IPS-20b (cell line): ENCODE data around the gene PAFAH2.

Experiments used
- H3K27ac ChIP-seq: one replicate; pipeline ENCODE4 v1.5.1; 2013; ENCODE audit warnings: low read length
- H3K27me3 ChIP-seq: 2 replicates; pipeline ENCODE4 v1.6.1; 2013; ENCODE audit warnings: mild to moderate bottlenecking, low read length, inconsistent platforms; ENCODE audit not compliant: insufficient read depth
- H3K36me3 ChIP-seq: 2 replicates; pipeline ENCODE4 v1.6.1; 2013; ENCODE audit warnings: low read depth, mild to moderate bottlenecking, inconsistent platforms, low read length, moderate library complexity; ENCODE audit not compliant: insufficient read depth
- H3K4me1 ChIP-seq: 2 replicates; pipeline ENCODE4 v1.6.1; 2013; ENCODE audit warnings: mild to moderate bottlenecking, control low read depth, inconsistent platforms, low read length, moderate library complexity; ENCODE audit not compliant: insufficient read depth
- H3K4me3 ChIP-seq: 2 replicates; pipeline ENCODE4 v1.5.1; 2013; ENCODE audit warnings: mild to moderate bottlenecking, low read length, inconsistent platforms
- H3K9ac ChIP-seq: 2 replicates; pipeline ENCODE4 v1.6.1; 2013; ENCODE audit warnings: low read depth, mild to moderate bottlenecking, inconsistent platforms, low read length, moderate library complexity
- H3K9me3 ChIP-seq: 2 replicates; pipeline ENCODE4 v1.6.1; 2013; ENCODE audit warnings: mild to moderate bottlenecking, low read depth, low read length, inconsistent platforms; ENCODE audit not compliant: insufficient read depth

The PAFAH2 gene

GRCh38 chr1:26019641-26020315, 21.9 kb upstream of the PAFAH2 start:
- Histone ChIP-seq H3K27ac (no peak overlapping the region), H3K4me1 (no peaks in the 10 kb centered on the region), H3K4me3 (no peak overlapping the region), H3K9ac (no peak overlapping the region), H3K9me3 (no peaks in the 10 kb centered on the region), H3K27me3 (no peaks in the 10 kb centered on the region), H3K36me3 (no peaks in the 10 kb centered on the region)

- Histone ChIP-seq H3K9me3 (no peaks in the 10 kb centered on the region), H3K27ac (no peak overlapping the region), H3K4me3 (no peak overlapping the region), H3K36me3 (no peaks in the 10 kb centered on the region), H3K9ac (no peak overlapping the region), H3K27me3 (no peaks in the 10 kb centered on the region), H3K4me1 (no peaks in the 10 kb centered on the region)
Measured at GRCh38 chr1:26017606-26018005, 19.7 kb upstream of the PAFAH2 start.

GRCh38 chr1:26016953-26017545, 19.2 kb upstream of the PAFAH2 start:
- H3K9ac ChIP-seq = 0 out of 2 replicates have a peak overlapping the region, but pooled peaks have one; percentile 21
- H3K36me3 ChIP-seq = no peaks in the 10 kb centered on the region
- no peaks in the 10 kb centered on the region for H3K9me3 ChIP-seq
- H3K4me1 ChIP-seq = no peaks in the 10 kb centered on the region
- no peaks in the 10 kb centered on the region for H3K27me3 ChIP-seq
- no peak overlapping the region for H3K4me3 ChIP-seq
- H3K27ac ChIP-seq = no peak overlapping the region

GRCh38 chr1:26016258-26016952, 18.5 kb upstream of the PAFAH2 start:
- Histone ChIP-seq H3K27ac (no peak overlapping the region), H3K9ac (0 out of 2 replicates have a peak overlapping the region, but pooled peaks have one; percentile 21), H3K4me3 (no peak overlapping the region), H3K36me3 (no peaks in the 10 kb centered on the region), H3K27me3 (no peaks in the 10 kb centered on the region), H3K4me1 (no peaks in the 10 kb centered on the region), H3K9me3 (no peaks in the 10 kb centered on the region)

GRCh38 chr1:26015358-26015757, 17.5 kb upstream of the PAFAH2 start:
- Histone ChIP-seq H3K4me1 (peaks cover 3% of the 10 kb centered on the region; the same call in 1 of the 2 replicates), H3K27ac (no peak overlapping the region), H3K27me3 (no peaks in the 10 kb centered on the region), H3K9me3 (no peaks in the 10 kb centered on the region), H3K36me3 (no peaks in the 10 kb centered on the region), H3K4me3 (no peak overlapping the region), H3K9ac (no peak overlapping the region)

GRCh38 chr1:26014179-26014578, 16.3 kb upstream of the PAFAH2 start:
- no peaks in the 10 kb centered on the region for H3K36me3 ChIP-seq
- H3K4me1 ChIP-seq = peaks cover 5% of the 10 kb centered on the region; the same call in 1 of the 2 replicates
- no peak overlapping the region for H3K4me3 ChIP-seq
- no peaks in the 10 kb centered on the region for H3K9me3 ChIP-seq
- H3K27ac ChIP-seq = no peak overlapping the region
- no peaks in the 10 kb centered on the region for H3K27me3 ChIP-seq
- no peak overlapping the region for H3K9ac ChIP-seq

- H3K27ac ChIP-seq = no peak overlapping the region
Measured at GRCh38 chr1:26012864-26013263, 15.0 kb upstream of the PAFAH2 start.

GRCh38 chr1:26010825-26011224, 13.0 kb upstream of the PAFAH2 start:
- Histone ChIP-seq H3K27me3 (no peaks in the 10 kb centered on the region), H3K9me3 (no peaks in the 10 kb centered on the region), H3K9ac (no peak overlapping the region), H3K36me3 (no peaks in the 10 kb centered on the region), H3K27ac (no peak overlapping the region), H3K4me1 (peaks cover 5% of the 10 kb centered on the region; the same call in 1 of the 2 replicates), H3K4me3 (no peak overlapping the region)

More at GRCh38 chr1:26012864-26013263, 15.0 kb upstream of the PAFAH2 start:
- Histone ChIP-seq H3K9ac (no peak overlapping the region), H3K4me1 (peaks cover 5% of the 10 kb centered on the region; the same call in 1 of the 2 replicates), H3K27me3 (no peaks in the 10 kb centered on the region), H3K4me3 (no peak overlapping the region), H3K36me3 (no peaks in the 10 kb centered on the region), H3K9me3 (no peaks in the 10 kb centered on the region)

- no peak overlapping the region for H3K27ac ChIP-seq
- H3K27me3 ChIP-seq = no peaks in the 10 kb centered on the region
- no peaks in the 10 kb centered on the region for H3K36me3 ChIP-seq
- peaks cover 5% of the 10 kb centered on the region; the same call in 1 of the 2 replicates for H3K4me1 ChIP-seq
- H3K4me3 ChIP-seq = no peak overlapping the region
- H3K9ac ChIP-seq = no peak overlapping the region
- H3K9me3 ChIP-seq = no peaks in the 10 kb centered on the region
Measured at GRCh38 chr1:26009796-26010447, 12.1 kb upstream of the PAFAH2 start.

- Histone ChIP-seq H3K4me1 (peaks cover 5% of the 10 kb centered on the region; the same call in 1 of the 2 replicates), H3K27ac (no peak overlapping the region), H3K9ac (no peak overlapping the region), H3K9me3 (no peaks in the 10 kb centered on the region), H3K27me3 (no peaks in the 10 kb centered on the region), H3K4me3 (no peak overlapping the region), H3K36me3 (no peaks in the 10 kb centered on the region)
Measured at GRCh38 chr1:26006710-26007109, 8.8 kb upstream of the PAFAH2 start.

GRCh38 chr1:26005434-26006105, 7.7 kb upstream of the PAFAH2 start:
- Histone ChIP-seq H3K4me3 (no peak overlapping the region), H3K9ac (no peak overlapping the region), H3K36me3 (no peaks in the 10 kb centered on the region), H3K9me3 (no peaks in the 10 kb centered on the region), H3K27ac (no peak overlapping the region), H3K4me1 (peaks cover 2% of the 10 kb centered on the region; the same call in 1 of the 2 replicates), H3K27me3 (no peaks in the 10 kb centered on the region)
